GM19372 (cell line): ENCODE measurements around the gene HOXA9.
A peak's percentile ranks its signal among the peaks of the same experiment; 100 is the strongest.

Source experiments
- ATAC-seq: cut with Tn5 transposase; IDR thresholded peaks from one replicate; pipeline ENCODE4 v1.9.1; 2021; ENCODE audit warnings: mild to moderate bottlenecking, low read depth, moderate library complexity; ENCODE audit not compliant: unreplicated experiment

HOXA9 gene

DNA sequence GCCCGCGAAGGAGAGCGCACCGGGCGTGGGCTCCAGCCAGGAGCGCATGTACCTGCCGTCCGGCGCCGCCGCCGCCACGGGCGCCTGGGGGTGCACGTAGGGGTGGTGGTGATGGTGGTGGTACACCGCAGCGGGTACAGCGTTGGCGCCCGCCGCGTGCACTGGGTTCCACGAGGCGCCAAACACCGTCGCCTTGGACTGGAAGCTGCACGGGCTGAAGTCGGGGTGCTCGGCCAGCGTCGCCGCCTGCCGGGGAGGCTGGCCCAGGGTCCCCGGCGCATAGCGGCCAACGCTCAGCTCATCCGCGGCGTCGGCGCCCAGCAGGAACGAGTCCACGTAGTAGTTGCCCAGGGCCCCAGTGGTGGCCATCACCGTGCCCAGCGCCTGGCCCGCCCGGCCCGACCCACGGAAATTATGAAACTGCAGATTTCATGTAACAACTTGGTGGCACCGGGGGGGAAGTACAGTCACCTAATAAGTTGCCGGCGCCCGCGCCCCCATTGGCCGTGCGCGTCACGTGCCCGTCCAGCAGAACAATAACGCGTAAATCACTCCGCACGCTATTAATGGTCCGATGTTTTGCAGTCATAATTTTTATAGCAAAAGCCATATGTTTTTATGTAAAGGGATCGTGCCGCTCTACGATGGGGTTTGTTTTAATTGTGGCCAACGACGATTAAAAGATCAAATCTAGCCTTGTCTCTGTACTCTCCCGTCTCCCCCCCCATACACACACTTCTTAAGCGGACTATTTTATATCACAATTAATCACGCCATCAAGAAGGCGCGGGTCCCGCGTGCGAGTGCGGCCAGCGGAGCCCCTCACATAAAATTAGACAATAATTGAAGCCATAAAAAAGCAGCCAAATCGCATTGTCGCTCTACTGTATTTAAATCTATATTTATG, at the start of gene HOXA9:
TSS of gene HOXA9 (minus strand) at position 449 of the 907 bp plus-strand sequence. CDS start at position 369, 80 bp downstream.
- no peak for ATAC-seq

GRCh38 chr7:27214239-27214950, 49.1 kb upstream of the HOXA9 start:
- no peak for ATAC-seq

DNA sequence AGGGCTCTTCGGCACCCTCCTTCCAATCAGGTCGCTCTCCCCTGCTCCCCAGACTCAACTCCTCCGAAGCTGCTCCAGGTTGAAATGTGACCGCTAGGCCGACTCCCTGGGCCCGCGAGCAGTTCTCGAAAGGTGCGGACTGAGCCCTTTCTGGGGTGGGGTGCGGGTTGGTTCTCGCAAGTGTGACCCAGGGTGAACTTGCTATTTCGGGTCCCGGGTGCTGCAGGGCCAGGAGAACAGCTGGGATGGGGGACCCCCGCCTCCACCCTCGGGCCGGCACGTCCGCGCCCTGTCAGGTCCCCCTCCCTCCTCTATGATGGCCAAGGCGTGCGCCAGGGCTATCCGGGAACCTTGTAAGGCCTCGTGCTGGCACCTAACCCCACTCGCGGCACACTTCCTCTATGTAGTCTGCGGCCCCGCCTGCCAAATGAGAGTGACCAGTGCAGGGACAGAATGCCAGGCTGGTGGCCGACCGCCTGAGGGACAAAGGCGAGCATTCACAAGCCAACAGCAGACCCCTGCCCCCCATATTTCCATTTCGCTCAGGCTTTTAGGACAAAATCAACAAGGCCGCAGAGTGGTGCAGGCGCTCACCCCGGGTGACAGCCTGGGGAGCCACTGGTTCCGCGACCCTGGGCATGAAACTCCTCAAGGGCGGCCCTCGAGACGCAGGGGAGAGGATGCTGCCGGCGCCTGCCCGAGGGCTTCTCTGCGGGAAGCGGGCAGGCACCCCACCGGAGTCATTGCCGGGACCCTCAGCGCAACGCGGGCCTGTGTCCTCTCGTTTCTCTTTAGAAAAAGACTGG, 48.3 kb upstream of the HOXA9 start:
- no peak for ATAC-seq

DNA sequence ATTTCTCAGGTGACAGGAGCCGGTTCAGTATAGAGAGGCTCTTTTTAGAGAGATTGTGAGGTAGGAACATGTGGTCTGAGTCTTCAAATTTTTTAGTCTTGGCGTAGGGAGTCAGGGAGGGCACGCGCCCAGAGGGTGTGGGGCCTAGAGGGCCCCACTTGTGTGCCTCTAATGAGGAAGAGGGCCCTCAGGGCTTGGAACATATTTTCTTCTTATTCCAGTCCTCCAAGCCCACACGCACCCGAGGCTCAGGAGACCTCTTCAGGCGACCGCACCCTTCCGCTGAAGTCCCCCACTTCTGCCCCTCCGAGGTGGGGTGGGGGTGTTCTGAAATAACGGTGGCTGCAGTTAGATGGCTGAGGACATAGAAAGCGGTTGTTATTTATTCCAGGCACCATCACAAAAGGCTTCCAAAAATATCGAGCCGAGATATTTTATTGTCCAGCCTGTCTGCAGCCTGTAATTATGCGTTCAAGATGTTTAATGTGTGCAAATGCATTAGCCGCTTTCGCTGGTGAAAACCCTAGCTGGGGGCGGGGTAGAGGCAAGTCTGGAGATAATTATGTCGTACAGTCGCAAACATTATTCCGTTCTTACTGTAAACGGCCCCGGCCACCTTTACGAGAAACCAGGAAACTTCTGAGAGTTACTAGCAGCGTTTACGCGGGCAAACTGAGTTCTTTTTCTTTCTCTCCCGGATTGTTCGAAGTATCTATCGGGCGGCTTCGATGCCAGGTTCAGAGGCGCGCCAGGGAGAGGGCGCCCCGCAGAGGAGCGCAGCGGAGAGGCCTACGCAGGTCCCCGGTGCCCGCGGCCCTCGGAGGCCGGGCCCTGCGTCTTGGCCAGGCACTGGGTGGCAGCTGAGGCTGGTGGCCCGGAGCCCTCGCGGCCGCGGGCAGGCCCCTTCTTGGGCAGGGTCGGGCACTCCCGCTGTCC, 47.4 kb upstream of the HOXA9 start:
- ATAC-seq, result no peak

DNA sequence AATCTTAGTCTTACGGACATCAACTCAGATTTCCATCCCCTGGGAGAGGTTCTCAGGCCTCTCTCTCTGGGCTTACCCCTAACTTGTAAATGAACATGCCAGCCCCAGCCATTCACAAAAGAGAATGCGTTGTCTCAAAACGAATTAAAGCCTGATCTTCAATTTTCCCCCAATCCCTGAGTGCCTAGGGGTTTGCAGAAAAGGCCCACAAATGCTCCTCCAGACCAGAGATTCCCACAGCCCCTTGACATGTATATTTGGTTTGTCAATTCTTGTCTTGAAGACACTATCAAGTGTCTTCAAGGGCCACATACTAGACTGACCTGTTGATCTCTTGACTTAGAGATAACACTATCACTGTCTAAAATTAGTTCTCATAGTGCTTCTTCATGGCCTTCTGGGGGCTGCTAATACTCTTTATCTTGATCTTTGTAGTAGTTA, 46.4 kb upstream of the HOXA9 start:
- ATAC-seq, result no peak

- ATAC-seq, result no peak
Observed at GRCh38 chr7:27211084-27211446, 45.7 kb upstream of the HOXA9 start.

GRCh38 chr7:27210441-27211083, 45.2 kb upstream of the HOXA9 start:
- ATAC-seq, result peak; percentile 64

- no peak for ATAC-seq
Observed at GRCh38 chr7:27209933-27210440, 44.6 kb upstream of the HOXA9 start.

DNA sequence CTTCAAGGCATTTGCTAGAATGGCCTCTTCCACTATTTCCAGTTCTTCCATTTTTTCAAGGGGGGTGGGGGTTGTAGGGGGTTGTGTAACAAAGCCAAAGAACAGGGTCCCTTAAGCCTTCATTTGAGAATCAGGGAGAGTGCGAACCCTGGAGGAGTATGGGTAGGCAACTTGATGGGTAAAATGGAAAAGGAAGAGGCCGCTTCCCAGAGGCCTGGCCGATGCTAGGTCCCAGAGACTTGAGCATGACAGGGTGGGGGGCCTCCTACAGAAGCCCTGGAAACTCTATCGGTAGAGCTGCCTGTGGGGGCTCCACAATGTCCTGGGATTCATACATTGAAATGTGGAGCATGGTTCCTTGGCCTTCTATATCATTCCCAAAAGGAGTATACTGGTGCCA, 43.7 kb upstream of the HOXA9 start:
- ATAC-seq, result no peak

DNA sequence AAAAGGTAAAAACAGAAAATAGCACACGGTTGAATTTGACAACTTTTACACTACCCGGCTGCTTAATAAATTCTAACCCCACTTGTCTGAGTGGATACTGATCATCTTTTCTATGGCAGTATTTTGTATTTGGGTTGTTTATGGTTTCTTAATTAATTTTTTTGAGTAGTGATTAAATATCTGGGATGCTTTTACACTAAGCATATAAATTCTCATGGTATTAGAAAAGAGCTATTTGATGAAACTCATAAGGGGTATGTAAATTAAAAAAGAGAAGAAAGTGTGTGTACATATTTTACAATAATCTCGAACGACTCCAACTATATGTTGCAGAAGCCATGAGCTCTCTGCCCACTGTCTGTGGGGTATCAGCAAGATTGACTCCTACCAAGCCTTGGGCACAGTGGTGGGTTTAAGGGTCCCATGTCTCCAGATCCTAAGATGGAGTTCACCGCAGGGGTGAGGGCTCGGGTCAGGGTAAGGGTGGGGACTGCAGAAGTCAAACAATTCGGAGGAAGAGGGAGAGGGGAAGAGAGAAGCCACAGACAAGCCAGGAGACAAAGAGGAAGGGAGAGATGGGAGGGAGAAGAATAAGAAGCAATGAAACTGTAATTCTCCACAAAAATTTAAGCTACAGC, 42.1 kb upstream of the HOXA9 start:
- no peak for ATAC-seq

- no peak for ATAC-seq
Observed at GRCh38 chr7:27205325-27206280, 40.3 kb upstream of the HOXA9 start.

- no peak for ATAC-seq
Observed at GRCh38 chr7:27204851-27205322, 39.5 kb upstream of the HOXA9 start.

- no peak for ATAC-seq
Observed at GRCh38 chr7:27203964-27204594, 38.7 kb upstream of the HOXA9 start.

DNA sequence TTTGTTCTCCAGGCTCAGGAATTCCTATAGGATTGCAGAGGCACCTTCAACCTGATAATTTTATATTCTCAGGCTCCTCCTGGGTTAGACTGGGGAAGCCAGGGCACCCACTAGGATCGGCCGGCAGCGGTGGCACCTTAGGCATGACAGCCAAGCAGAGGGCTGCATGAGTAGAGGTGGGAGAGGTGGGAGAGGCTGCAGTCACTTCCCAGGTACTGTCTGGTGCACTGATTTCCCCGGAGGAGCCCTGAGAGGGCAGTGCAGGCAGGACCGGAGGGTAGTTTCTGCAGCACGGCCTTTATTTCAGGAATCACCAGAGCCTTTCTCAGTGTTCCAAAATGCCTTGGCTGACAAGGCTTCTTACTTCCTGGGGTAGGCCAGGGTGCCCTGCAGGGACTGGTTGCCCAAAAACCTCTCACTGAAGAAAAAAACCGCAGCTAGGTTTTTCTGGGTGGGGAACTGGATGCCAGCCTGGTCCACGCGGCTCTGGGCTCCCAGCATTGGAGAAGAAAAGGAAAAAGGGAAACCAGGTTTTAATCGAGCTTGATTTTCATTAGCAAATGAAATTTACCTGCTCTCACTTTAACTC, 38.1 kb upstream of the HOXA9 start:
- no peak for ATAC-seq

DNA sequence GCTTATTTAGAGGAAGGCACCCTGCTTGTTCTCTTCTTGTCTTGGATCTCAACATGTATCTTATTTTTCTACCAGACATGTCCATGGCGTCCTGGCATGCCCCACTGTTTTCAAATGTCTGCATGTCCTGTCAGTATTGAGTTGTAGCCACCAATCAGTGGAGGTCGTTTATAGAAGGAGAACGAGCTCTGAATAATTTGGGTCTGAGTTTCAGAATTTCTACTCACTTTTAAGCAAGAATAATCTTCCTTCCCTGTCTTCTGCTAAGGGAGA, 37.5 kb upstream of the HOXA9 start:
- no peak for ATAC-seq

DNA sequence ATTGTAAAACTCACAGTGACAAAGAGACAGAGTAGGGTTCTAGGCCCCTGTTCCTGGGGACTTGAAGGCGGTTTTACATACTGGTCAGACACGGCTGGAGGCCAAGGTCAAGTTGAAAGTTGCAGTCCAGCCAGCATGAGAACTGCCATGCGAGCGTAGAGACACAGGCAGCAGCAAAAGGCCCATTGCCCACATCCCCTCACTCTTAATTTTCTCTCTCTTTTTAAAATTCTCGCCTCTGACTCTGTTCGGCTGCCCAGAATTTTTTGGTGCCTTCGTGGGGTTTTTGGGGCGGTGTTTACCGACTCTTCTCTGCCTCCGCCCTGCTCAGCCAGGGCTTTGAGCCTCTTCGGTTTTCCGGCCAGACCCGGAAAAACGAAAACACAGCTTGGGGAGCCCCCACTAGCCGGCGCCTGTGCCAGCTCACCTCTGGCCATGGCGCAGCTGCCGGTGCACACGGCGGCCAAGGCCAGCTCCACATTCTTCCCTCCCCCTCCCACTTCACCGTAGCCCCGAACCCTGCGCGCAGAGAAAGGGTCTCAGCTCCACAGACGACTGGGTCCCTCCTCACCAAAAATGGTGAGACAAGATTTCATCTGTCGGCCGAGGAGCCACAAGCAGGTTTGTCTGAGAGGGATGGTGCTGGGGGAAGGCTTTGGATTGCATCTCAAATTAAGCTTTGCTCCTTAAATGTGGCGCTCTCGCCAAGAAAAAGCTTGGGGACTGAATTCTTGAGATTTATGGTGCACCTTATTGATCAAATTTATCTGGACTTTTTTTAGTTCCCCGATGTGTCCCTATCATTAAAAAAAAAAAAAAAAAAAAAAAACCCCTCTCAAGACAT, 36.9 kb upstream of the HOXA9 start:
- ATAC-seq, result no peak
